Astrocyte (in vitro differentiated cells and primary cell): ENCODE results near the gene NTM. TPM values are rescaled to one million over a fixed set of nuclear protein-coding genes. Genes with fewer than 3 reads are reported as not detected.

Source experiments
- DNase-seq: peaks from one replicate; pipeline ENCODE4 v3.0.0-alpha.2; 2010; ENCODE audit warnings: low read depth
- FAIRE-seq: peaks from 2 replicates; lab custom pipeline; 2011; peaks lifted over from hg19 to GRCh38; lab: Jason Lieb, UNC
- H2AFZ ChIP-seq: 2 replicates; pipeline ENCODE4 v1.6.0; 2012; ENCODE audit warnings: low read depth, low read length, inconsistent platforms
- H3K27ac ChIP-seq: 2 replicates; pipeline ENCODE4 v1.5.1; 2011; ENCODE audit warnings: low read depth, low read length, inconsistent platforms
- H3K27me3 ChIP-seq: 2 replicates; pipeline ENCODE4 v1.6.0; 2011; ENCODE audit warnings: low read length, inconsistent platforms; ENCODE audit not compliant: insufficient read depth
- H3K36me3 ChIP-seq: 2 replicates; pipeline ENCODE4 v1.5.1; 2011; ENCODE audit warnings: low read length, inconsistent platforms; ENCODE audit not compliant: insufficient read depth
- H3K4me1 ChIP-seq: 2 replicates; pipeline ENCODE4 v1.5.1; 2011; ENCODE audit warnings: low read length, inconsistent platforms; ENCODE audit not compliant: insufficient read depth
- H3K4me2 ChIP-seq: 2 replicates; pipeline ENCODE4 v1.6.0; 2012; ENCODE audit warnings: low read length, inconsistent platforms
- H3K4me3 ChIP-seq: 2 replicates; pipeline ENCODE4 v1.5.1; 2011; ENCODE audit warnings: low read depth, mild to moderate bottlenecking, low read length, inconsistent platforms; ENCODE audit not compliant: insufficient read depth
- H3K79me2 ChIP-seq: 2 replicates; pipeline ENCODE4 v1.6.0; 2012; ENCODE audit warnings: mild to moderate bottlenecking, low read length, inconsistent platforms; ENCODE audit not compliant: insufficient read depth
- H3K9ac ChIP-seq: 2 replicates; pipeline ENCODE4 v1.6.0; 2012; ENCODE audit warnings: mild to moderate bottlenecking, low read length, inconsistent platforms
- H3K9me3 ChIP-seq: 2 replicates; pipeline ENCODE4 v1.5.1; 2012; ENCODE audit warnings: low read depth, mild to moderate bottlenecking, low read length, inconsistent platforms; ENCODE audit not compliant: insufficient read depth
- H4K20me1 ChIP-seq: 2 replicates; pipeline ENCODE4 v1.6.0; 2012; ENCODE audit warnings: low read length, inconsistent platforms; ENCODE audit not compliant: insufficient read depth
- H3K27ac Mint-ChIP-seq: one replicate; pipeline ENCODE4 v1.8.0; 2021; ENCODE audit warnings: mild to moderate bottlenecking, mixed read lengths; ENCODE audit not compliant: unreplicated experiment
- H3K27me3 Mint-ChIP-seq: one replicate; pipeline ENCODE4 v1.8.0; 2021; ENCODE audit warnings: low read depth, mixed read lengths; ENCODE audit not compliant: unreplicated experiment
- H3K36me3 Mint-ChIP-seq: one replicate; pipeline ENCODE4 v1.8.0; 2021; ENCODE audit warnings: low read depth, mixed read lengths; ENCODE audit not compliant: unreplicated experiment
- H3K4me1 Mint-ChIP-seq: one replicate; pipeline ENCODE4 v1.8.0; 2021; ENCODE audit warnings: low read depth, mixed read lengths; ENCODE audit not compliant: unreplicated experiment
- H3K4me3 Mint-ChIP-seq: one replicate; pipeline ENCODE4 v1.8.0; 2021; ENCODE audit warnings: mild to moderate bottlenecking, moderate library complexity, mixed read lengths; ENCODE audit not compliant: unreplicated experiment
- H3K9me3 Mint-ChIP-seq: one replicate; pipeline ENCODE4 v1.8.0; 2021; ENCODE audit warnings: mild to moderate bottlenecking, mixed read lengths; ENCODE audit not compliant: unreplicated experiment
- CTCF ChIP-seq: IDR thresholded peaks from 2 replicates; pipeline ENCODE4 v1.5.1; 2011; ENCODE audit warnings: low read depth, mild to moderate bottlenecking, inconsistent platforms, low read length, moderate library complexity; ENCODE audit not compliant: insufficient read depth
- EZH2 ChIP-seq: IDR thresholded peaks from 2 replicates; pipeline ENCODE4 v1.6.1; 2012; ENCODE audit warnings: mild to moderate bottlenecking, low read length, inconsistent platforms; ENCODE audit not compliant: insufficient read depth
- total RNA-seq: library from RNA; stranded (reverse); gene quantifications from 2 replicates; pipeline ENCODE4 v1.2.1, GENCODE V29; 2021

Gene NTM
- total RNA-seq, 1 donor from 2014 or later: 98.2 TPM

- Mint-ChIP-seq H3K27ac (no peak overlapping the region), H3K36me3 (peaks cover 4% of the 10 kb centered on the region), H3K4me3 (no peak overlapping the region), H3K9me3 (no peaks in the 10 kb centered on the region), H3K4me1 (peaks cover 15% of the 10 kb centered on the region), H3K27me3 (no peaks in the 10 kb centered on the region)
- Histone ChIP-seq H3K27me3 (no peaks in the 10 kb centered on the region), H3K27ac (no peak overlapping the region), H3K4me3 (no peak overlapping the region), H3K9ac (no peak overlapping the region), H3K9me3 (no peaks in the 10 kb centered on the region), H4K20me1 (peaks cover 12% of the 10 kb centered on the region), H3K79me2 (peaks cover 8% of the 10 kb centered on the region), H2AFZ (no peak overlapping the region), H3K36me3 (no peaks in the 10 kb centered on the region), H3K4me1 (no peaks in the 10 kb centered on the region), H3K4me2 (no peak overlapping the region)
- TF ChIP-seq CTCF (no peak), EZH2 (no peak)
- no peak for DNase-seq
- FAIRE-seq: no peak
Measured at GRCh38 chr11:132264616-132265015, 894.2 kb downstream of the NTM start.

- FAIRE-seq: peak; percentile 78
- no peaks in the 10 kb centered on the region for H3K36me3 ChIP-seq
- Mint-ChIP-seq H3K4me3 (no peak overlapping the region), H3K9me3 (no peaks in the 10 kb centered on the region), H3K27me3 (no peaks in the 10 kb centered on the region), H3K27ac (peak overlapping the region; percentile 91), H3K36me3 (no peaks in the 10 kb centered on the region), H3K4me1 (peaks cover 24% of the 10 kb centered on the region)
- peak overlapping the region; percentile 14 for H3K9ac ChIP-seq
- peak overlapping the region; percentile 34 for H3K27ac ChIP-seq
- peaks cover 11% of the 10 kb centered on the region for H3K4me1 ChIP-seq
- no peak overlapping the region for H2AFZ ChIP-seq
- peak; percentile 68 for DNase-seq
- H3K4me2 ChIP-seq: peak overlapping the region; percentile 53
- peaks cover 12% of the 10 kb centered on the region for H4K20me1 ChIP-seq
- no peaks in the 10 kb centered on the region for H3K27me3 ChIP-seq
- H3K4me3 ChIP-seq: no peak overlapping the region
- H3K79me2 ChIP-seq: peaks cover 37% of the 10 kb centered on the region
- H3K9me3 ChIP-seq: no peaks in the 10 kb centered on the region
- TF ChIP-seq EZH2 (no peak), CTCF (peak; percentile 48)
Measured at GRCh38 chr11:132278801-132279574, 908.6 kb downstream of the NTM start.

- peaks cover 33% of the 10 kb centered on the region for H4K20me1 ChIP-seq
- TF ChIP-seq CTCF (no peak), EZH2 (no peak)
- no peak overlapping the region for H2AFZ ChIP-seq
- H3K4me1 Mint-ChIP-seq: peaks cover 13% of the 10 kb centered on the region
- peaks cover 20% of the 10 kb centered on the region for H3K79me2 ChIP-seq
- FAIRE-seq: no peak
- no peak overlapping the region for H3K4me2 ChIP-seq
- H3K27me3 Mint-ChIP-seq: no peaks in the 10 kb centered on the region
- no peaks in the 10 kb centered on the region for H3K27me3 ChIP-seq
- no peak overlapping the region for H3K27ac Mint-ChIP-seq
- no peak overlapping the region for H3K4me3 Mint-ChIP-seq
- no peaks in the 10 kb centered on the region for H3K36me3 ChIP-seq
- no peak for DNase-seq
- no peaks in the 10 kb centered on the region for H3K36me3 Mint-ChIP-seq
- H3K27ac ChIP-seq: no peak overlapping the region
- H3K4me3 ChIP-seq: no peak overlapping the region
- no peak overlapping the region for H3K9ac ChIP-seq
- H3K9me3 ChIP-seq: no peaks in the 10 kb centered on the region
- no peaks in the 10 kb centered on the region for H3K9me3 Mint-ChIP-seq
- H3K4me1 ChIP-seq: no peaks in the 10 kb centered on the region
Measured at GRCh38 chr11:132284048-132284447, 913.6 kb downstream of the NTM start.
